ENCODE results near the gene SYT12.
"Not testable (repeated sequence)": the region's sequence is repeated elsewhere in the genome, so short reads cannot be mapped to it uniquely, and the experiment has no call there.

The SYT12 gene

GRCh38 chr11:66985508-66986177 is 37.3 kb upstream of the SYT12 start:
- no peak for TF ChIP-seq CTCF (IDR thresholded peaks at IDR 0.05; ENCODE audit: control insufficient read depth, insufficient read depth, low read depth, low read length, missing control alignments)
- no peak overlapping the region for H3K4me3 ChIP-seq (ENCODE audit: control insufficient read depth, low read depth, low read length)
- DNase-seq (ENCODE audit: low read depth): no peak

GRCh38 chr11:66986178-66986545 is 36.8 kb upstream of the SYT12 start:
- no peak for TF ChIP-seq CTCF (IDR thresholded peaks at IDR 0.05; ENCODE audit: control insufficient read depth, insufficient read depth, low read depth, low read length, missing control alignments)
- no peak for DNase-seq (ENCODE audit: low read depth)
- no peak overlapping the region for H3K4me3 ChIP-seq (ENCODE audit: control insufficient read depth, low read depth, low read length)

GRCh38 chr11:66987158-66987620 is 35.7 kb upstream of the SYT12 start:
- H3K4me3 ChIP-seq (ENCODE audit: control insufficient read depth, low read depth, low read length): no peak overlapping the region
- no peak for TF ChIP-seq CTCF (IDR thresholded peaks at IDR 0.05; ENCODE audit: control insufficient read depth, insufficient read depth, low read depth, low read length, missing control alignments)
- no peak for DNase-seq (ENCODE audit: low read depth)

GRCh38 chr11:66987924-66988637 is 34.9 kb upstream of the SYT12 start:
- H3K4me3 ChIP-seq (ENCODE audit: control insufficient read depth, low read depth, low read length): no peak overlapping the region
- no peak for TF ChIP-seq CTCF (IDR thresholded peaks at IDR 0.05; ENCODE audit: control insufficient read depth, insufficient read depth, low read depth, low read length, missing control alignments)
- no peak for DNase-seq (ENCODE audit: low read depth)

GRCh38 chr11:66988741-66989140 is 34.2 kb upstream of the SYT12 start:
- not testable (repeated sequence) for DNase-seq (ENCODE audit: low read depth)

GRCh38 chr11:66989360-66989759 is 33.6 kb upstream of the SYT12 start:
- DNase-seq (ENCODE audit: low read depth); H3K4me3 ChIP-seq (ENCODE audit: control insufficient read depth, low read depth, low read length): not testable (repeated sequence)

More at GRCh38 chr11:66988741-66989140, 34.2 kb upstream of the SYT12 start:
- not testable (repeated sequence) for H3K4me3 ChIP-seq (ENCODE audit: control insufficient read depth, low read depth, low read length)

GRCh38 chr11:66992041-66992440 is 30.9 kb upstream of the SYT12 start:
- H3K4me3 ChIP-seq (ENCODE audit: control insufficient read depth, low read depth, low read length): no peak overlapping the region
- no peak for TF ChIP-seq CTCF (IDR thresholded peaks at IDR 0.05; ENCODE audit: control insufficient read depth, insufficient read depth, low read depth, low read length, missing control alignments)
- DNase-seq (ENCODE audit: low read depth): no peak
